Fibroblast of lung (primary cell): ENCODE measurements around the gene RBM38. TPM values are rescaled to one million over a fixed set of nuclear protein-coding genes. Genes with fewer than 3 reads are reported as not detected.
A peak's percentile ranks its signal among the peaks of the same experiment; 100 is the strongest.
"Not testable (repeated sequence)": the region's sequence is repeated elsewhere in the genome, so short reads cannot be mapped to it uniquely, and the experiment has no call there.

Experiments used
- DNase-seq, 2 donors: peaks; one replicate each; pipeline versions ENCODE4 v3.0.0 to v3.0.0-alpha.2; 2010; ENCODE audit warnings: low read depth in 2 of 2
- H2AFZ ChIP-seq: 2 replicates; pipeline ENCODE4 v1.5.1; 2012; ENCODE audit warnings: low read length, control low read depth, inconsistent platforms
- H3K27ac ChIP-seq: 2 replicates; pipeline ENCODE4 v1.5.1; 2011; ENCODE audit warnings: low read length, control low read depth; ENCODE audit not compliant: insufficient read depth
- H3K27me3 ChIP-seq: 2 replicates; pipeline ENCODE4 v1.5.1; 2011; ENCODE audit warnings: mild to moderate bottlenecking, low read length; ENCODE audit not compliant: control insufficient read depth, insufficient read depth
- H3K36me3 ChIP-seq: 2 replicates; pipeline ENCODE4 v1.5.1; 2011; ENCODE audit warnings: low read length; ENCODE audit not compliant: control insufficient read depth, insufficient read depth
- H3K4me1 ChIP-seq: 2 replicates; pipeline ENCODE4 v1.5.1; 2011; ENCODE audit warnings: low read length; ENCODE audit not compliant: control insufficient read depth, insufficient read depth; ENCODE audit errors: extremely low read depth
- H3K4me2 ChIP-seq: 2 replicates; pipeline ENCODE4 v1.5.1; 2011; ENCODE audit warnings: low read length, control low read depth; ENCODE audit not compliant: insufficient read depth; ENCODE audit errors: extremely low read depth
- H3K4me3 ChIP-seq, 4 experiments: fragments of 200-600 bp in 1 of 4; sonication (generic) in 1 of 4; replicated peaks in 1 of 4; 2 replicates each; pipeline ENCODE4 v1.5.1; 2011 to 2016; ENCODE audit warnings: low read length in 4 of 4, low read depth in 3 of 4, mild to moderate bottlenecking in 3 of 4, control low read depth in 2 of 4, inconsistent platforms in 1 of 4, mixed read lengths in 1 of 4; ENCODE audit not compliant: insufficient read depth in 1 of 4; ENCODE audit errors: control extremely low read depth in 1 of 4
- H3K79me2 ChIP-seq: 2 replicates; pipeline ENCODE4 v1.5.1; 2012; ENCODE audit warnings: mild to moderate bottlenecking, low read length, inconsistent platforms; ENCODE audit not compliant: control insufficient read depth, insufficient read depth
- H3K9ac ChIP-seq: 2 replicates; pipeline ENCODE4 v1.5.1; 2011; ENCODE audit warnings: mild to moderate bottlenecking, low read length, control low read depth; ENCODE audit not compliant: insufficient read depth
- H3K9me3 ChIP-seq: 2 replicates; pipeline ENCODE4 v1.5.1; 2012; ENCODE audit warnings: low read depth, low read length; ENCODE audit not compliant: control insufficient read depth, insufficient read depth
- H4K20me1 ChIP-seq: 2 replicates; pipeline ENCODE4 v1.5.1; 2011; ENCODE audit warnings: low read length; ENCODE audit not compliant: control insufficient read depth, insufficient read depth; ENCODE audit errors: extremely low read depth
- CTCF ChIP-seq, 2 donors: IDR thresholded peaks in 1 of 2; conservative IDR thresholded peaks in 1 of 2; 1 replicate in 1 of 2; 2 replicates in 1 of 2; pipeline ENCODE4 v1.5.1; 2011 to 2012; ENCODE audit warnings: low read length in 2 of 2, control low read depth in 1 of 2, inconsistent platforms in 1 of 2, low read depth in 1 of 2, mild to moderate bottlenecking in 1 of 2
- EZH2 ChIP-seq: IDR thresholded peaks from 2 replicates; pipeline ENCODE4 v1.5.1; 2012; ENCODE audit warnings: low read length, control low read depth, mild to moderate bottlenecking; ENCODE audit errors: missing control alignments
- polyA plus RNA-seq, 2 donors: library from polyadenylated mRNA; depleted of rRNA in 1 of 2; stranded (reverse) in 1 of 2; unstranded in 1 of 2; fragments of >200 nt; gene quantifications; 2 replicates each; pipeline ENCODE4 v1.2.1, GENCODE V29; 2011 to 2012; ENCODE audit warnings: missing spikeins in 1 of 2
- total RNA-seq: library from RNA; depleted of rRNA; stranded (reverse); fragments of >200 nt; gene quantifications from 2 replicates; pipeline ENCODE4 v1.2.1, GENCODE V29; 2014

The RBM38 gene
- total and polyA plus RNA-seq, 2 donors (not counting 1 experiment from before 2014, with no cell fraction given) = 3.9 to 7.9 TPM

- Histone ChIP-seq H3K4me1 (no peaks in the 10 kb centered on the region), H4K20me1 (no peaks in the 10 kb centered on the region), H3K27me3 (no peaks in the 10 kb centered on the region), H3K27ac (no peak overlapping the region), H2AFZ (no peak overlapping the region), H3K36me3 (no peaks in the 10 kb centered on the region), H3K9me3 (no peaks in the 10 kb centered on the region), H3K79me2 (peaks cover 5% of the 10 kb centered on the region), H3K4me2 (no peak overlapping the region), H3K9ac (no peak overlapping the region), H3K4me3 (no peak overlapping the region)
- peak; percentile 67 to 69 for DNase-seq
- TF ChIP-seq CTCF (conservative IDR thresholded peaks at IDR 0.05 in 1 of 2, IDR thresholded peaks at IDR 0.05 in 1 of 2; ENCODE audit: low read depth in 1 of 2, low read length in 2 of 2) (peak; percentile 72 to 81), EZH2 (no peak)
Measured at GRCh38 chr20:57346477-57346876, 44.7 kb upstream of the RBM38 start.

GRCh38 chr20:57347393-57347792, 43.8 kb upstream of the RBM38 start:
- Histone ChIP-seq H3K27ac (no peak overlapping the region), H3K27me3 (no peaks in the 10 kb centered on the region), H2AFZ (no peak overlapping the region), H3K4me1 (peaks cover 3% of the 10 kb centered on the region), H3K9ac (no peak overlapping the region), H3K4me2 (no peak overlapping the region), H3K4me3 (no peak overlapping the region), H3K9me3 (no peaks in the 10 kb centered on the region), H3K79me2 (peaks cover 14% of the 10 kb centered on the region), H3K36me3 (no peaks in the 10 kb centered on the region), H4K20me1 (no peaks in the 10 kb centered on the region)
- no peak for TF ChIP-seq EZH2
- TF ChIP-seq CTCF (conservative IDR thresholded peaks at IDR 0.05 in 1 of 2, IDR thresholded peaks at IDR 0.05 in 1 of 2; ENCODE audit: low read depth in 1 of 2, low read length in 2 of 2) = no peak
- DNase-seq = no peak

GRCh38 chr20:57348200-57348921, 42.8 kb upstream of the RBM38 start:
- H3K79me2 ChIP-seq = peaks cover 23% of the 10 kb centered on the region
- not testable (repeated sequence) for DNase-seq, H3K9me3 ChIP-seq, H3K9ac ChIP-seq, H3K36me3 ChIP-seq, H3K4me1 ChIP-seq, H4K20me1 ChIP-seq, H3K4me2 ChIP-seq, H2AFZ ChIP-seq, H3K27ac ChIP-seq, H3K27me3 ChIP-seq, H3K4me3 ChIP-seq

- DNase-seq, H3K9ac ChIP-seq, H3K4me1 ChIP-seq, H2AFZ ChIP-seq, H3K27me3 ChIP-seq, H4K20me1 ChIP-seq, H3K36me3 ChIP-seq, H3K4me3 ChIP-seq, H3K9me3 ChIP-seq, H3K4me2 ChIP-seq, H3K27ac ChIP-seq: not testable (repeated sequence)
- H3K79me2 ChIP-seq = peaks cover 28% of the 10 kb centered on the region
Measured at GRCh38 chr20:57348922-57349574, 42.1 kb upstream of the RBM38 start.
